Measurements from ENCODE around the gene TRIM65.

DNA sequence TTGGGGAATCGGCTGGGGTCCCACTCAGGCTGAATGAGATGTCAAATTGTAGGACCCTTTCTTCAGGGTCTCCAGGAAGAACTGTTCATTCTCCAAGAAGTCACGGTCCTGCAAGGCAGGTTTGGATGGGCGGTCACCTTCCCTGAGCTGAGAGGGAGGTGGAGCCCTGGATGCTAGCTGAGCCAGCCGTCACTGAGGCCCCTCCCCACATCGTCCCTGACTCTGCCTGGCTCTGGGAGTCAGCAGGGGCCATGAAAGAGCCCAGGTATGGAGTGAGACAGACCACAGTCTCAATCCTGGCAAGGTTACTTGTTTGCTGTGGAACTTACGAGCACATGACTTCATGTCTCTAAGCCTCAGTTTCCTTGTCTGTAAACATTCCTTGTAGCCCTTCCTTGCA is 13.9 kb upstream of the TRIM65 start:
- no peak for TF ChIP-seq EZH2 (IDR thresholded peaks at IDR 0.05)
- TF ChIP-seq POLR2AphosphoS5 (IDR thresholded peaks at IDR 0.05; ENCODE audit: borderline replicate concordance, low read depth, low read length): no peak
